Measurements from ENCODE around the gene HOXC5.

DNA sequence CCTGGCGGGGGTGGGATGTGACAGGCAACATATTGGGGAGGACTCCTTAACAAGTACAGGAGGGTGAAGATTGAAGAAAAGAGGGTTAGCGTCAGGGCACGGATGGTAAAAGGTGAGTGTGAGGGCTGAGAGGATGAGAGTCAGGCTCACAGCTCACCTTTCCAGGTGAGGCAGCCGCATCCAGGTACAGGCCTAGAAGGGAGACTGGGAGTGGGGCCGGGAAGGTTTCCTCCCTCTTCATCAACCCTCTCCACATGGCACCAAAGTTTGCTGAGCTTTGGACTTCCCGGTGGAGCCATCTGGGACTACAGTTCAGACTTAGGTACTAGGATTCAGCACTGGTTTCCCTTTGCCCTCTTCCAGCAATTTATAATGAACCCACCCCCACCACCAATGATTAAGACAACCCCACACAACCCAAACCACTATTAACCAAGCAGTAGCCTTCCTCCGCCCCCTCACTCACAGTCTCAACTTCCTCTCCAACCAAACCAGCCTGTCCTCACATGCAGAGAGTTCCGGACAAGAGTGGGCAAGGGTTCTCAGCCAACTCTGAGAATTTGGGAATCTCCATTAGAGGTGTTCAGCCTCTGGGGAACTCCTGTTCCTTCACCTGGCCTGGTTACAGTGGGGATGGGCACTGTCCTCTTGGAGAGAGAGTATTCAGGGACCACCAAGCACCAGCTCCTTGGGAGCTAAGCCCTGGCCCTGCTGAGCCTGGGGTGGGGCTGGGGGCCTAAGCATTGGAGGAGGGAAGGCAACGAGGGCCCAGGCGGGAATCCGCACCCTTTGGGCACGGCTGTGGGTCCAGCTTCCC is 18.4 kb downstream of the HOXC5 start:
- TF ChIP-seq, protein P1, sequence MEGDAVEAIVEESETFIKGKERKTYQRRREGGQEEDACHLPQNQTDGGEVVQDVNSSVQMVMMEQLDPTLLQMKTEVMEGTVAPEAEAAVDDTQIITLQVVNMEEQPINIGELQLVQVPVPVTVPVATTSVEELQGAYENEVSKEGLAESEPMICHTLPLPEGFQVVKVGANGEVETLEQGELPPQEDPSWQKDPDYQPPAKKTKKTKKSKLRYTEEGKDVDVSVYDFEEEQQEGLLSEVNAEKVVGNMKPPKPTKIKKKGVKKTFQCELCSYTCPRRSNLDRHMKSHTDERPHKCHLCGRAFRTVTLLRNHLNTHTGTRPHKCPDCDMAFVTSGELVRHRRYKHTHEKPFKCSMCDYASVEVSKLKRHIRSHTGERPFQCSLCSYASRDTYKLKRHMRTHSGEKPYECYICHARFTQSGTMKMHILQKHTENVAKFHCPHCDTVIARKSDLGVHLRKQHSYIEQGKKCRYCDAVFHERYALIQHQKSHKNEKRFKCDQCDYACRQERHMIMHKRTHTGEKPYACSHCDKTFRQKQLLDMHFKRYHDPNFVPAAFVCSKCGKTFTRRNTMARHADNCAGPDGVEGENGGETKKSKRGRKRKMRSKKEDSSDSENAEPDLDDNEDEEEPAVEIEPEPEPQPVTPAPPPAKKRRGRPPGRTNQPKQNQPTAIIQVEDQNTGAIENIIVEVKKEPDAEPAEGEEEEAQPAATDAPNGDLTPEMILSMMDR (IDR thresholded peaks at IDR 0.05) = no peak
- TF ChIP-seq EZH2 (IDR thresholded peaks at IDR 0.05; ENCODE audit: borderline replicate concordance, insufficient read depth, low read depth, low read length, poor library complexity, severe bottlenecking) = no peak
